K562 (cell line): ENCODE results near the gene TRIOBP. TPM values are rescaled to one million over a fixed set of nuclear protein-coding genes. Genes with fewer than 3 reads are reported as not detected.

Experiments used
- ATAC-seq: fragments of 200-7000 bp; cut with Tn5 transposase; 3 replicates; pipeline ENCODE4 v1.9.1; 2020; ENCODE audit warnings: moderate library complexity
- BruUV-seq: library from RNA; stranded (reverse); fragments of 400-500 nt; replicated peaks from 2 replicates; lab custom pipeline; 2021; lab: Mats Ljungman, UMichigan
- CTCF ChIA-PET: fragments of 300-600 bp; formaldehyde crosslinking; extraction: SDS; loops from one replicate; lab custom pipeline; 2021; ENCODE audit warnings: low intra/inter-chr PET ratio; lab: Yijun Ruan, JAX
- POLR2A ChIA-PET: fragments of 300-600, 350-650 bp; sonication (Branson Sonifier 250); formaldehyde crosslinking; extraction: SDS; loops from one replicate; lab custom pipeline; 2021; ENCODE audit warnings: antibody characterized with exemption, inconsistent platforms; lab: Yijun Ruan, JAX
- DNase-seq, 4 experiments: peaks; one replicate each; pipeline versions ENCODE4 v3.0.0 to v3.0.0-alpha.2; 2011 to 2018; ENCODE audit warnings: low spot score in 3 of 4, mixed read lengths in 3 of 4; ENCODE audit errors: extremely low read depth in 1 of 4
- FAIRE-seq: peaks from 2 replicates; lab custom pipeline; 2011; peaks lifted over from hg19 to GRCh38; lab: Jason Lieb, UNC
- H2AFZ ChIP-seq: 2 replicates; pipeline ENCODE4 v1.6.0; 2011; ENCODE audit warnings: low read depth, low read length, control low read depth, inconsistent platforms
- H3K27ac ChIP-seq: fragments of 200-600 bp; 3 replicates; pipeline ENCODE4 v1.8.0; 2011; ENCODE audit warnings: low read depth, mild to moderate bottlenecking, control low read depth, inconsistent platforms, low read length, moderate library complexity, mixed read lengths; ENCODE audit errors: extremely low read depth
- H3K27me3 ChIP-seq, 2 experiments: fragments of 300-600 bp in 1 of 2; 2 replicates in 1 of 2; 3 replicates in 1 of 2; pipeline versions ENCODE4 v1.6.0 to v1.8.0; 2011; ENCODE audit warnings: inconsistent platforms in 2 of 2, low read length in 2 of 2, mild to moderate bottlenecking in 1 of 2, mixed read lengths in 1 of 2, moderate library complexity in 1 of 2; ENCODE audit not compliant: control insufficient read depth in 2 of 2, insufficient read depth in 2 of 2
- H3K36me3 ChIP-seq: fragments of 300-600 bp; 3 replicates; pipeline ENCODE4 v1.8.0; 2011; ENCODE audit warnings: mild to moderate bottlenecking, low read length, inconsistent platforms; ENCODE audit not compliant: control insufficient read depth, insufficient read depth
- H3K4me1 ChIP-seq, 2 experiments: fragments of 200-600 bp in 1 of 2; replicated peaks in 1 of 2; 2 replicates in 1 of 2; 3 replicates in 1 of 2; pipeline versions ENCODE4 v1.5.1 to v1.8.0; 2011; ENCODE audit warnings: inconsistent platforms in 2 of 2, low read length in 2 of 2, mild to moderate bottlenecking in 1 of 2, mixed read lengths in 1 of 2, moderate library complexity in 1 of 2; ENCODE audit not compliant: control insufficient read depth in 2 of 2, insufficient read depth in 2 of 2
- H3K4me2 ChIP-seq: 2 replicates; pipeline ENCODE4 v1.6.1; 2011; ENCODE audit warnings: low read length, control low read depth, inconsistent platforms, mixed read lengths; ENCODE audit not compliant: insufficient read depth
- H3K4me3 ChIP-seq: fragments of 200-600 bp; sonication (generic), shearing (Covaris generic); 2 replicates; pipeline ENCODE4 v1.5.1; 2016; ENCODE audit warnings: control low read depth, inconsistent platforms
- H3K79me2 ChIP-seq: fragments of 200-600 bp; 3 replicates; pipeline ENCODE4 v1.8.0; 2011; ENCODE audit warnings: low read length, inconsistent platforms; ENCODE audit not compliant: control insufficient read depth, insufficient read depth
- H3K9ac ChIP-seq, 2 experiments: 2 replicates each; pipeline versions ENCODE4 v1.6.0 to v1.6.1; 2011; ENCODE audit warnings: low read depth in 2 of 2, low read length in 2 of 2, control low read depth in 1 of 2, inconsistent platforms in 1 of 2, mild to moderate bottlenecking in 1 of 2, mixed read lengths in 1 of 2; ENCODE audit not compliant: insufficient read depth in 1 of 2
- H3K9me1 ChIP-seq: one replicate; pipeline ENCODE4 v1.6.0; 2011; ENCODE audit warnings: inconsistent platforms, mild to moderate bottlenecking, low read length, moderate library complexity; ENCODE audit not compliant: control insufficient read depth, insufficient read depth
- H3K9me3 ChIP-seq: replicated peaks from 2 replicates; pipeline ENCODE4 v1.5.1; 2011; ENCODE audit warnings: low read depth, low read length, inconsistent platforms; ENCODE audit not compliant: control insufficient read depth, insufficient read depth
- H4K20me1 ChIP-seq: replicated peaks from 2 replicates; pipeline ENCODE4 v1.6.1; 2011; ENCODE audit warnings: low read length, inconsistent platforms, mixed read lengths; ENCODE audit not compliant: control insufficient read depth, insufficient read depth
- BCOR ChIP-seq: fragments of 450-650 bp; IDR thresholded peaks from 2 replicates; pipeline ENCODE4 v1.6.1; 2016
- KDM1A ChIP-seq, 2 experiments: fragments of 450-650 bp; IDR thresholded peaks; 2 replicates each; pipeline ENCODE4 v1.6.1; 2016; ENCODE audit warnings: mild to moderate bottlenecking in 2 of 2
- RBM25 ChIP-seq: fragments of 200-400 bp; formaldehyde crosslinking; IDR thresholded peaks from 2 replicates; pipeline ENCODE4 v1.6.1; 2018; ENCODE audit warnings: low read length, low read depth, moderate library complexity; ENCODE audit not compliant: severe bottlenecking
- ZFP36 ChIP-seq: fragments of 150-350 bp; IDR thresholded peaks from 2 replicates; pipeline ENCODE4 v1.6.1; 2018; ENCODE audit warnings: low read length, low read depth; ENCODE audit not compliant: partially characterized antibody
- ZNF41 ChIP-seq: fragments of 250-450 bp; sonication (Bioruptor Pico); conservative IDR thresholded peaks from 2 replicates; pipeline ENCODE4 v1.4.0; 2020; ENCODE audit warnings: mild to moderate bottlenecking
- ZNF436 ChIP-seq: fragments of 250-450, 450-650 bp; sonication (Bioruptor Pico); formaldehyde crosslinking; IDR thresholded peaks from 2 replicates; pipeline ENCODE4 v1.7.0; 2020; ENCODE audit warnings: mild to moderate bottlenecking
- WGBS: fragments of 100-300 bp; shearing (Covaris generic); methylation state at CpG from one replicate; pipeline ENCODE4 v1.1.6; 2016; ENCODE audit warnings: low coverage, mixed read lengths; ENCODE audit not compliant: insufficient coverage; ENCODE audit errors: missing lambda C conversion rate; 5-methylcytosine and 5-hydroxymethylcytosine counted together
- in situ Hi-C: fragments of 300-500 bp; cut with MboI; formaldehyde crosslinking; loops from 4 replicates; pipeline ENCODE4 v1.15.0; 2018; ENCODE audit warnings: inconsistent platforms, mixed read lengths
- intact Hi-C: fragments of 100-400 bp; cut with micrococcal nuclease; formaldehyde crosslinking; loops from 2 replicates; pipeline ENCODE4 v1.14.2; 2022
- polyA plus RNA-seq, 8 experiments: library from polyadenylated mRNA; depleted of rRNA in 4 of 8; stranded (reverse) in 5 of 8; unstranded in 3 of 8; fragments of >200 nt; fragmentation: Nextera tagmentation in 2 of 8; fragmentation: Illumina TruSeq in 1 of 8; extraction: Ambion mirVana in 2 of 8; extraction: Trizol in 1 of 8; gene quantifications; 2 replicates each; pipeline versions ENCODE4 v1.2.1 to v1.2.3, GENCODE V29; 2011 to 2014; ENCODE audit warnings: inconsistent platforms in 1 of 8, missing spikeins in 1 of 8
- total RNA-seq, 7 experiments: library from RNA; depleted of rRNA in 6 of 7; stranded (reverse); fragments of >200 nt in 6 of 7; fragmentation: Illumina TruSeq in 2 of 7; extraction: Trizol in 2 of 7; gene quantifications; 2 replicates each; pipeline versions ENCODE4 v1.2.1 to v1.2.3, GENCODE V29; 2011 to 2021; ENCODE audit warnings: low replicate concordance in 1 of 7
- TF ChIP-seq, protein P1 (sequence below): fragments of 450-650 bp; conservative IDR thresholded peaks from 2 replicates; pipeline ENCODE4 v1.6.1; 2016; ENCODE audit warnings: missing genetic modification characterization, low read depth, mild to moderate bottlenecking, missing compliant biosample characterization, moderate library complexity
- TF ChIP-seq, protein P2 (sequence below): fragments of 450-650 bp; IDR thresholded peaks from 2 replicates; pipeline ENCODE4 v1.6.1; 2017; ENCODE audit warnings: antibody characterized with exemption, mild to moderate bottlenecking

TRIOBP gene
- total and polyA plus RNA-seq, 9 of the 15 experiments (the other 6 are each of a cell fraction or from before 2014, with no cell fraction given) = 0.24 to 13.8 (median 5.5) TPM

DNA sequence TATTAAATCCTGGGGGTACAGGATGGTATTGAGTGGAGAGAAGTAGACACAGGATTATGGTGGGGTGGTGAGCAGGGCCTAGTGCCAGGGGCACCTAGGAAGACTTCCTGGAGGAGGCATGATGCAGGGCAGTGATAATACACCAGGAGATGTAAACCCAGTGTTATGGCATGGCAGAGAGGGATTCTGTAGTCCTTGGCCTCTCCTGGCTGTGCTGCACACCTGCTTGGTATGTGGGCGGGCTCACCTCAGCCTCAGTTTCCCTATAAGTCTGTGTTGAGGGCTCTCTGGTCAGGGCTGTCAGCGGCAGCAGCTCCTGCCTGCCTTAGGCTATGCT, 36.2 kb upstream of the TRIOBP start:
- FAIRE-seq = no peak
- BruUV-seq = no TSS peak
- peaks cover 17% of the 10 kb centered on the region for H4K20me1 ChIP-seq
- in situ Hi-C loops = no loop called here
- H3K27ac ChIP-seq = peak overlapping the region; percentile 66; the same call in 2 of the 3 replicates
- peak overlapping the region; percentile 71 to 86; a peak in 3 of 4 replicates for H3K9ac ChIP-seq
- no peak for DNase-seq
- no peak overlapping the region for H2AFZ ChIP-seq
- CTCF ChIA-PET = interaction anchor here (1.3 kb wide), 1 partner anchor 21 kb away, joined by 9 read pairs; no protein-coding TSS in a partner anchor
- H3K79me2 ChIP-seq = peaks cover 69% of the 10 kb centered on the region
- no peaks in the 10 kb centered on the region for H3K27me3 ChIP-seq
- TF ChIP-seq ZFP36 (peak; percentile 96), ZNF436 (CRISPR knock-in tag) (peak; percentile 77; the same call in 1 of the 2 replicates), KDM1A (IDR thresholded peaks at IDR 0.05) (peak in 1 of 2 experiments; percentile 32; a peak in 1 of 4 replicates), ZNF41 (no peak), RBM25 (peak; percentile 75), BCOR (peak; percentile 81)
- TF ChIP-seq, protein P1, sequence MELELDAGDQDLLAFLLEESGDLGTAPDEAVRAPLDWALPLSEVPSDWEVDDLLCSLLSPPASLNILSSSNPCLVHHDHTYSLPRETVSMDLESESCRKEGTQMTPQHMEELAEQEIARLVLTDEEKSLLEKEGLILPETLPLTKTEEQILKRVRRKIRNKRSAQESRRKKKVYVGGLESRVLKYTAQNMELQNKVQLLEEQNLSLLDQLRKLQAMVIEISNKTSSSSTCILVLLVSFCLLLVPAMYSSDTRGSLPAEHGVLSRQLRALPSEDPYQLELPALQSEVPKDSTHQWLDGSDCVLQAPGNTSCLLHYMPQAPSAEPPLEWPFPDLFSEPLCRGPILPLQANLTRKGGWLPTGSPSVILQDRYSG (tag) = no peak
- TF ChIP-seq, protein P2, sequence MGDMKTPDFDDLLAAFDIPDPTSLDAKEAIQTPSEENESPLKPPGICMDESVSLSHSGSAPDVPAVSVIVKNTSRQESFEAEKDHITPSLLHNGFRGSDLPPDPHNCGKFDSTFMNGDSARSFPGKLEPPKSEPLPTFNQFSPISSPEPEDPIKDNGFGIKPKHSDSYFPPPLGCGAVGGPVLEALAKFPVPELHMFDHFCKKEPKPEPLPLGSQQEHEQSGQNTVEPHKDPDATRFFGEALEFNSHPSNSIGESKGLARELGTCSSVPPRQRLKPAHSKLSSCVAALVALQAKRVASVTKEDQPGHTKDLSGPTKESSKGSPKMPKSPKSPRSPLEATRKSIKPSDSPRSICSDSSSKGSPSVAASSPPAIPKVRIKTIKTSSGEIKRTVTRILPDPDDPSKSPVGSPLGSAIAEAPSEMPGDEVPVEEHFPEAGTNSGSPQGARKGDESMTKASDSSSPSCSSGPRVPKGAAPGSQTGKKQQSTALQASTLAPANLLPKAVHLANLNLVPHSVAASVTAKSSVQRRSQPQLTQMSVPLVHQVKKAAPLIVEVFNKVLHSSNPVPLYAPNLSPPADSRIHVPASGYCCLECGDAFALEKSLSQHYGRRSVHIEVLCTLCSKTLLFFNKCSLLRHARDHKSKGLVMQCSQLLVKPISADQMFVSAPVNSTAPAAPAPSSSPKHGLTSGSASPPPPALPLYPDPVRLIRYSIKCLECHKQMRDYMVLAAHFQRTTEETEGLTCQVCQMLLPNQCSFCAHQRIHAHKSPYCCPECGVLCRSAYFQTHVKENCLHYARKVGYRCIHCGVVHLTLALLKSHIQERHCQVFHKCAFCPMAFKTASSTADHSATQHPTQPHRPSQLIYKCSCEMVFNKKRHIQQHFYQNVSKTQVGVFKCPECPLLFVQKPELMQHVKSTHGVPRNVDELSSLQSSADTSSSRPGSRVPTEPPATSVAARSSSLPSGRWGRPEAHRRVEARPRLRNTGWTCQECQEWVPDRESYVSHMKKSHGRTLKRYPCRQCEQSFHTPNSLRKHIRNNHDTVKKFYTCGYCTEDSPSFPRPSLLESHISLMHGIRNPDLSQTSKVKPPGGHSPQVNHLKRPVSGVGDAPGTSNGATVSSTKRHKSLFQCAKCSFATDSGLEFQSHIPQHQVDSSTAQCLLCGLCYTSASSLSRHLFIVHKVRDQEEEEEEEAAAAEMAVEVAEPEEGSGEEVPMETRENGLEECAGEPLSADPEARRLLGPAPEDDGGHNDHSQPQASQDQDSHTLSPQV = no peak
- H3K4me2 ChIP-seq = peak overlapping the region; percentile 92
- peak overlapping the region; percentile 63 for H3K4me3 ChIP-seq
- H3K9me3 ChIP-seq = no peaks in the 10 kb centered on the region
- no peak for ATAC-seq
- WGBS = 57% methylated on average over 1 of the region's 2 CpGs
- POLR2A ChIA-PET = interaction anchor here (0.8 to 1.7 kb wide), 4 partner anchors 11 to 99 kb away, joined by 3 to 11 read pairs (median 7); partner anchors contain the start of gene LGALS1
- peaks cover 4% of the 10 kb centered on the region for H3K9me1 ChIP-seq
- H3K4me1 ChIP-seq = peaks cover 20 to 31% of the 10 kb centered on the region in 2 experiments
- H3K36me3 ChIP-seq = peaks cover 46% of the 10 kb centered on the region; the same call in 2 of the 3 replicates
- intact Hi-C loops = loop anchor here (1.0 kb wide), 1 partner anchor 21 kb away; no protein-coding TSS in a partner anchor
